C4-2B (cell line): Measurements from ENCODE around the gene SLC7A6OS.

Source experiments
- H3K27ac ChIP-seq: fragments of 450-650 bp; 2 replicates; pipeline ENCODE4 v1.5.1; 2017
- CTCF ChIP-seq: fragments of 450-650 bp; conservative IDR thresholded peaks from 2 replicates; pipeline ENCODE4 v1.5.1; 2017; ENCODE audit warnings: mild to moderate bottlenecking
- ZFX ChIP-seq: fragments of 450-650 bp; IDR thresholded peaks from 2 replicates; pipeline ENCODE4 v1.6.1; 2017

SLC7A6OS gene

GRCh38 chr16:68283801-68284598 is 26.7 kb downstream of the SLC7A6OS start:
- H3K27ac ChIP-seq, result no peak overlapping the region
- TF ChIP-seq CTCF, result no peak
- no peak for TF ChIP-seq ZFX

DNA sequence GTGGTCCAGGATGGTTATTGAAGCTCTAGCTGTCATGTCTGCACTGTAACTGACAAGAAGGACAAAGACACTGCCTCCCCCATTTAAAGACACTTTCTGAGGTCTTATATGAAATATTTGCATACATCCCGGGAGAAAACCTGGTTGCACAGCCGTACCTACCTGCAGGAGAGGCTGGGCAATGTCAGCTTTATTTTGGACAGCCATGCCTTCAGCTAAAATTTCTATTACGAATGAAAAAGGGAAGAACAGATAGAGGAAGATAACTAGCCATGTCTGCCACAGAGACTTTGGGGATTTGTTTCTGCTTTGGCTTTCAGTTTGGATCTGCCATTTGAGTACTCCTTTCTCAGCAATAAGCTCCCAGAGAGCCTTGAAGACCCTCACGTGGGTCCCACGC is 27.4 kb downstream of the SLC7A6OS start:
- no peak overlapping the region for H3K27ac ChIP-seq
- TF ChIP-seq ZFX, result no peak
- no peak for TF ChIP-seq CTCF

DNA sequence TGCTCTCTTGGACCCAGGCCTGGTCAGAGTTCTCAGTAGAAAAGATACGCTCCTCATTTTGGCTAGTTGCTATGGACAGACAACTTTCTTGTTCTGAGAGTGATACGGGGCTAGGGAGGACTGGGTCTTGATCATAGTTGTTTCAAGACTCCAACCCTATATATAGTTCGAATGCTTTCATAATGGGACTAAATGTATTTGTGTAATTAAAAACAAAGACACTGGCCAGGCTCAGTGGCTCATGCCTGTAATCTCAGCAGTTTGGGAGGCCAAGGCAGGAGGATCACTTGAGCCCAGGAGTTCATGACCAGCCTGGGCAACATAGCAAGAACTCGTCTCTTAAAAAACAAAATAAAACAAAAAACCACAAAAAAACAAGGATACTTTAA is 28.7 kb downstream of the SLC7A6OS start:
- no peak for TF ChIP-seq CTCF
- no peak for TF ChIP-seq ZFX
- H3K27ac ChIP-seq, result no peak overlapping the region

DNA sequence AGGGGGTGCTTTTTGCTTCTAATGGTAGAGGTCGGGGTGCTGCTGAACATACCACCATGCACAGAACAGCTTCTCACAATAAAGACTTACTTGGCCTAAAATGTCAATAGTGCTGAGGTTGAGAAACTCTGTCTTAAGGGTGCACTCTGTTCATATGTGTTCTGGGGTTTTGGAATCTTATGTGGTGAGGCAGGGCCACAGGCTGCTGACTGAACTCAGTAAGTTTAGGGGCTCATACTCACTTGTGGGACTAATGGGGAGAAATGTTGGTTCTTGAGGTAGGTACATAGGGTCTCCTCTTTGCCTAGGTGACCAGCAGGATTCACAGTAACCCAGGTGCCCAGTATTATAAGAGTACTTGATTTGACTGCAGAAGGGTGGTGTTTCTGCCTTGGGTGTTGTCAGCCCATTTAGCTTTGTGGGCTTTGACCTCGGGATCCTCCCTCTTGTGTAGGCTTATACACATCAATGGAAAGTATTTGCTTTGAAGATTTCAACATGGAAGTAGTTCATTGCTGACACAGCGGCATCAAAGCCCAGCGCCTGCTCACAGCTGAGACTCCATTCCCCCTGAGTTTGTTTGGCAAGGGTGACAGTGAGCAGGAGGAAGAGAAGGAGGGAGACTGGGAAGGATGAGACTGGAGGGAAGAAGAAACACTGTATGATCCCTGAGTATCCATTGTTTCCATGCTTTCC is 29.2 kb downstream of the SLC7A6OS start:
- no peak overlapping the region for H3K27ac ChIP-seq
- no peak for TF ChIP-seq ZFX
- TF ChIP-seq CTCF, result no peak

DNA sequence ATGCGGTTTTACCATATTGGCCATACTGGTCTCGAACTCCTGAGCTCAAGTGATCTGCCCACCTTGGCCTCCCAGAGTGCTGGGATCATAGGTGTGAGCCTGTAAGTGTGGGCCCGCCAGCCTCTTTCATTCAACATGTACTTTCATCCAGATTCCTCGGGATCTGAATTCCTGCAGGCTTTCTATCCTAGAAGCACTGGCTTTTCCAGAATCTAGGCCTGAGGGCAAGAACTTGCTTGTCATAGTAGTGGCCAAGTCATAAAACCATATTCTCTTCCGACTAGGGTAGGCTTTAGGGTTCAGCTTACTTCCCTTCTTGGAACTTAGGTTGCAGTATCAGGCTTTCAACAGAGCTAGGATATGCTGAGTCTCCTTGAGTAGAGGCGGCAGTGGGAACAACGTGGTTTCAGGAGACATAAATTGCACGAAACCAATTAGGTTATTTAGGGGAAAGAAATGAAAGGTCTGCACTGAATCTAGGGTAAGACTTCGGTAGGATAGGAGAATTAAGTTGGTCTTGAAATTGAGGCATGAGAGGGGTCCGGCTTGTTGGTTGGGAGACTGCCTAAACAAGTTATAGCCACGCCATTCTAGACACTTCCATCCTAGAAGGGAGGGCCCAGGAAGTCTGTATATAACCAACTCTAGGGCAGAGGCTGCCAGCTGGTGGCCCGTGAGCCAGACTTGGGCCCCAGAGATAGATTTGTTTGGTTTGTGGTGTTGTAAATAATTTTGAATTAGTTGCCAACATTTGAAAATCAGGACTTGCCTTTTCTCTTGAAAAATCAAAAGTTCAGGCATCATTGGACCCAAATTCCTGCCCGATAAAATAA is 30.8 kb downstream of the SLC7A6OS start:
- TF ChIP-seq CTCF, result no peak
- TF ChIP-seq ZFX, result no peak
- H3K27ac ChIP-seq, result no peak overlapping the region

DNA sequence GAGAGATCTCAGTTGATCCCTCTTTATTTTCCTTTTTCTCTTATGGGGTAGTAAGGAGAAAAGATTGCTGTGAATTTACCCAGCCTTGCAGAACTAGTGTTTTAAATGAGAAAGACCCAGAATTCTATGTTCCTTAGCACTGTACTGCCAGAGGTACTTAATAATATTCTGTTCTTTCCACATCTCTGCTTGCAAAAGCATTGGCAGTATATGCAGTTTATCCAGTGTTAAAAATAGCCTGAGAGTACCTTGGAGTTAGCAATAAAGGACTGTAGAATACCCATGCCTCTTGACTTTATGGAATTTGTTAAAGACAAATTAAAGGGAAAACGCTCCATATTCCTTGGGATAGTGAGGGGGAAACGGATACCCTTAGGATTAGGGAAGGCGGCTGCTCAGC is 34.5 kb downstream of the SLC7A6OS start:
- TF ChIP-seq ZFX, result no peak
- TF ChIP-seq CTCF, result no peak
- H3K27ac ChIP-seq, result no peak overlapping the region
